COLO668 (cell line): ENCODE results near the gene PIK3CB.
"Not testable (repeated sequence)": the region's sequence is repeated elsewhere in the genome, so short reads cannot be mapped to it uniquely, and the experiment has no call there.

Experiments used
- DNase-seq: peaks from one replicate; lab custom pipeline; 2025; ENCODE audit not compliant: unreplicated experiment; lab: John Stamatoyannopoulos, UW

PIK3CB gene

GRCh38 chr3:138846824-138847223, 12.1 kb upstream of the PIK3CB start:
- not testable (repeated sequence) for DNase-seq

GRCh38 chr3:138846262-138846791, 11.6 kb upstream of the PIK3CB start:
- DNase-seq, result no peak

GRCh38 chr3:138845771-138846173, 11.0 kb upstream of the PIK3CB start:
- DNase-seq, result no peak

GRCh38 chr3:138845181-138845601, 10.5 kb upstream of the PIK3CB start:
- DNase-seq, result no peak

GRCh38 chr3:138842483-138843188, 7.9 kb upstream of the PIK3CB start:
- DNase-seq, result no peak

- DNase-seq, result not testable (repeated sequence)
Measured at GRCh38 chr3:138838385-138838784, 3.7 kb upstream of the PIK3CB start.

- DNase-seq, result not testable (repeated sequence)
Measured at GRCh38 chr3:138835846-138836245, 1.1 kb upstream of the PIK3CB start.

GRCh38 chr3:138835397-138835757, 649 bp upstream of the PIK3CB start:
- DNase-seq, result no peak

DNA sequence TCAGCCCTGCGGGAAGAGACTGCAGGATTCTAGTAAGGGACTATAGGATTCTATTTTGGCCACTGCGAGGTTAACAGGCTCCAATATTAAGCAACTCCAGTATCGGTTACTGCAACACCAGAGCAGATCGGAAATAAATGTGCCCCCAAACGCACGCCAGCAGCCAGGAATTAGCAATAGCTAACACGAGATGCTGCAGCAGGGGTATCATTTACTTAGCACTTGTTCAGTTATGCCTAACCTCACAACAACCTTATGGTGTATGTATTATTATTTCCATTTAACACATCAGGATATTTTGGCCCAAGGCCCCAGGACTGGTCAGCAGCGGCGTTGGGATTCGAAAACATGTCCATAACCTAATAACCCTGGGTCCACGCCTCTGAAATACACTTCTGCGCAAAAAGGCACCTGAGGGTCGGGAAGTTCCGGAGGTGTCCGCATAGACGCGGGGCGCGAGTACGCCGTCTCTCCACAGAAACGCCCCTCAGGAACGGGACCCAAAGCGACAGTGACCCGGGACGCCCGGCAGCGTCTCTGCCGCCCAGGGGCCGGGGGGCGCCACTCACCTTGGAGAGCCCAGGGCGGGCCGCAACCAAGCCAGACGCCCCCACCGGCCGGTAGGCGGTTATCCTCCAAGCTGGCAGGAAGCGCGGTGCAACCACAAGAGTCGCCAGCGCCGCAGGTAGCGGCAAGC, 681 bp downstream of the PIK3CB start:
- no peak for DNase-seq

DNA sequence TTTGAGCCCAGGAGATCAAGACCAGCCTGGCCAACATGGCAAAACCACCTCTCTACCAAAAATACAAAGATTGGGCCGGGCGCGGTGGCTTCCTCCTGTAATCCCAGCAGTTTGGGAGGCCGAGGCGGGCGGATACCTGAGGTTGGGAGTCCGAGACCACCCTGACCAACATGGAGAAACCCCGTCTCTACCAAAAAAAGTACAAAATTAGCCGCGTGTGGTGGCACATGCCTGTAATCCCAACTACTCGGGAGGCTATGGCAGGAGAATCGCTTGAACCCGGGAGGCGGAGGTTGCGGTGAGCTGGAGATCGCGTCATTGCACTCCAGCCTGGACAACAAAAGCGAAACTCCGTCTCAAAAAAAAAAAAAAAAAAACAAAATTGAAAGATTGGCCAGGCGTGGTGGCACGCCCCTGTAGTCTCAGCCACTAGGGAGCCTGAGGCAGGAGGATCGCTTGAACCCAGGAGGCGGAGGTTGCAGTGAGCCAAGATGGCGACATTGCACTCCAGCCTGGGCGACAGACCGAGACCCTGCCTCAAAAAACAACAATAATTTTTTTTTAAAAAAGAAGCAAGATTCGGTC, 2.2 kb downstream of the PIK3CB start:
- DNase-seq, result not testable (repeated sequence)

- no peak for DNase-seq
Measured at GRCh38 chr3:138829886-138830510, 4.7 kb downstream of the PIK3CB start.

DNA sequence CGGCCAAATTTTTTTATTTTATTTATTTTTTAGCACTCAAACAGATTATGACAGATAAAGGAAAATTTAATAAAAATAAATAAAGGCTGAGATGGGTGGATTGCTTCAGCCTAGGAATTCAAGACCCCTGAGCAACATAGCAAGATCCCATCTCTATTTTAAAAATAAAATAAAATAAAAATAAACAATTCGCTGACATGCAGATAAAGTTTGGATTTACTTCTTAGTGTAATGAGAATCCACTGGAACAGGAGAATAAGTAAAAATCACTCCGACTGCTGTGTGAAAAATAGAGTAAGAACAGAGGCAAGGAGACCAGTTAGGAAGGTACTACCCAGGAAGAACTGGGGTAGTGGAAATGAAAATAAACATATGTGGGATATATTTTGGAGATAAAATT, 5.6 kb downstream of the PIK3CB start:
- no peak for DNase-seq

DNA sequence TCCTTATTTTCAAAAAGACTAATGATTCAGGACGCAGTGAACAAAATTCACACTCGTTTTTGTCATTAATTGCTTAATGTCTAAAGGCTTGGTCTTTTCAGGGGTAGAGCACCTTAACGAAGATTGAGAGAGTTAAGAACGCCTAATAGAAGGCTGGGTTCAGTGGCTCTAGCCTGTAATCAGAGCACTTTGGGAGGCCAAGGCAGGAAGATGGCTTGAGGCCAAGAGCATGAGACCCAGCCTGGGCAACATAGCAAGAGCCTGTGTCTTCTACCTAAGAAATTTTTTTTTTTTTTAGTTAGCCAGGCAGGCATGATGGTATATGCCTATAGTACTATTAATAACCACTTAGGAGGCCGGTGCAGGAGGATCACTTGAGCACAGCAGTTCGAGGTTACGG, 7.5 kb downstream of the PIK3CB start:
- DNase-seq, result no peak

DNA sequence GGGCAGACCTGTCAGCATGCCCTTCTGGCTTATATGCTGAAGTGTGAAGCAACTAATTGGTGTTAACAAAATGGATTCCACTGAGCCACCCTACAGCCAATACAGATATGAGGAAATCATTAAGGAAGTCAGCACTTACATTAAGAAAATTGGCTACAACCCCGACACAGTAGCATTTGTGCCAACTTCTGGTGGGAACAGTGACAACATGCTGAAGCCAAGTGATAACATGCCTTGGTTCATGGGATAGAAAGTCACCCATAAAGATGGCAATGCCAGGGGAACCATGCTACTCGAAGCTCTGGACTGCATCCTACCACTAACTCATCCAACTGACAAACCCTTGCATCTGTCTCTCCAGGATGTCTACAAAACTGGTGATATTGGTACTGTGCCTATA, 9.4 kb downstream of the PIK3CB start:
- no peak for DNase-seq

GRCh38 chr3:138824114-138824506, 10.6 kb downstream of the PIK3CB start:
- DNase-seq, result no peak

- not testable (repeated sequence) for DNase-seq
Measured at GRCh38 chr3:138820379-138820778, 14.3 kb downstream of the PIK3CB start.

DNA sequence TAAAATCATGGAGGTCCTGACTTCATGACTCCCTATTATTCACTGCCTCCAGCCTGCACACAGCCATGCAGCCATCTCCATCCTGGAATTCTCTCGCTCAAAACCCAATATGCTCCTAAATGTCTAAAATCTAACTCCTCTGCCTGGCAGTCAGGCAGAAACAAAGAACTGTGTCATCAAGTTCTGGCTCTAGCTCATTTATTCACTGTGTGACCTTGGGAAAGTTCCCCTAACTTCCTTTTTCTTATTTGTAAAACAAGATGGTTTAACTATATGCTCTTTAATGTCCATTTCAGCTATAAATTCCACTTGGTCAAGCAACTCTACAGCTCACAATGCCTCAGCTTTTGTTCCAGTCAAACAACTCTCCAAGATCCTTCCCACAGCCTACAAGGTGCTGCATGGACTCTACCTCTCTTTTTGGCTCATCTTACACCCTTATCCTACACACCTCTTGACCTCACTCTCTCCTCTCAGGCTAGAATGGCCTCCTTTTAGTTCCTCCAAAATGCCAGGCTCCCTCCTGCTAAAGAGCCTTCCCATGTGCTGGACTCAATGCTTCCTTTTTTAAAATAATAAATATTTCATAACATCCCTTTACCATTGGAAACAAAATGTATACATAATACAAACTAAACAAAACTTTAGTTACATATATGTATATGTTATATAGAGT, 16.4 kb downstream of the PIK3CB start:
- DNase-seq, result no peak

DNA sequence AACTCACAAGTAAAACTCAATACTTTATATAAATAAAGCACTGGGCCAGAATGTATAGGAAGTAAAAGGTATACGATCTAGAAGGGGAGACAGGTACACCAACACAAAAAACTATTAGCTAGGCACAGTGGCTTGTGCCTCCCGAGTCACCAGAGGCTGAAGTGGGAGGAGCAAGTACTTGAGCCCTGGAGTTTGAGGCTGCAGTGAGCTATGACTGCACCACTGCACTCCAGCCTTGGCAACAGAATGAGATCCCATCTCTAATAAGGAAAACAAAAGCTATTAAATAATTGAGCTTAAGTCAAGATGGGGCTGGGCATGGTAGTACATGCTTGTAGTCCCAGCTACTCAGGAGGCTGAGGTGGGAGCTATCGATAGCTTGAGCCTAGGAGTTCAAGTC, 17.0 kb downstream of the PIK3CB start:
- no peak for DNase-seq

GRCh38 chr3:138812806-138813205, 21.9 kb downstream of the PIK3CB start:
- DNase-seq, result no peak

GRCh38 chr3:138809500-138810256, 25.1 kb downstream of the PIK3CB start:
- no peak for DNase-seq
